ENCODE measurements around the gene TRIM24. TPM values are rescaled to one million over a fixed set of nuclear protein-coding genes. Genes with fewer than 3 reads are reported as not detected.

The TRIM24 gene
- total and polyA plus RNA-seq, 10 donors, result 5.2 to 22.3 (median 15.3) TPM

DNA sequence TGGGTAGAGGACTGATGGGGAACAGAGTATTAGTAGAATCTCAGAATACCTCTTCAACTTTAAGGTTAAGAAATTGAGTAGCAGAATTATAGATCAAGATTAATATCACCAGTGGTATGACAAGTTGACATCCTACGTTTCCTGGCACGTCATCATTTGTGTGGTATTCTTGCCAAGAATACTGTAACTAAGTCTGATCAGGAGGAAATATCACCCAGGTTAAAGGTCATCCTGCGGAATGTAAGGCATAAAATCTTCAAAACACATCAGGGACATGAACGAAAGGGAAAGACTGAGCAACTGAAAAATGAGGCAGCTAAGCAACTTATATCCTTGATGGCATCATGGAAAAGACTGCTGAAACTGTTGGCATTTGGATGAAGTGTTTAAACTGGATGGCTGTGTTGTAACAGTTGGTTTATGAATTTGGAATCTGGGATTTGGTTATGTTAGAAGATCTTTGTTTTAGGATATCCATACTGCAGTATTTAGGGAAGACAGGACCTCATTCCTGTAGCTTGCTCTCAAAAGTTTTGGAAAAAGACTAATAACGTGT, 86.1 kb downstream of the TRIM24 start:
- H3K4me1 ChIP-seq, result no peaks in the 10 kb centered on the region
- peaks cover 0 to 100% (median 22%) of the 10 kb centered on the region in 6 donors for H3K36me3 ChIP-seq
- no peak for TF ChIP-seq POLR2AphosphoS5 (IDR thresholded peaks at IDR 0.05)
- no peak for TF ChIP-seq POLR2A (IDR thresholded peaks at IDR 0.05)
- TF ChIP-seq, protein P1, sequence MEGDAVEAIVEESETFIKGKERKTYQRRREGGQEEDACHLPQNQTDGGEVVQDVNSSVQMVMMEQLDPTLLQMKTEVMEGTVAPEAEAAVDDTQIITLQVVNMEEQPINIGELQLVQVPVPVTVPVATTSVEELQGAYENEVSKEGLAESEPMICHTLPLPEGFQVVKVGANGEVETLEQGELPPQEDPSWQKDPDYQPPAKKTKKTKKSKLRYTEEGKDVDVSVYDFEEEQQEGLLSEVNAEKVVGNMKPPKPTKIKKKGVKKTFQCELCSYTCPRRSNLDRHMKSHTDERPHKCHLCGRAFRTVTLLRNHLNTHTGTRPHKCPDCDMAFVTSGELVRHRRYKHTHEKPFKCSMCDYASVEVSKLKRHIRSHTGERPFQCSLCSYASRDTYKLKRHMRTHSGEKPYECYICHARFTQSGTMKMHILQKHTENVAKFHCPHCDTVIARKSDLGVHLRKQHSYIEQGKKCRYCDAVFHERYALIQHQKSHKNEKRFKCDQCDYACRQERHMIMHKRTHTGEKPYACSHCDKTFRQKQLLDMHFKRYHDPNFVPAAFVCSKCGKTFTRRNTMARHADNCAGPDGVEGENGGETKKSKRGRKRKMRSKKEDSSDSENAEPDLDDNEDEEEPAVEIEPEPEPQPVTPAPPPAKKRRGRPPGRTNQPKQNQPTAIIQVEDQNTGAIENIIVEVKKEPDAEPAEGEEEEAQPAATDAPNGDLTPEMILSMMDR (IDR thresholded peaks at IDR 0.05 in 8 of 11, conservative IDR thresholded peaks at IDR 0.05 in 3 of 11), result no peak
- H3K4me3 ChIP-seq, result no peak overlapping the region
- intact Hi-C loops (cut with DNase I; ENCODE audit: low total_unique reads), result no loop called here
- no peak for DNase-seq
- no peaks in the 10 kb centered on the region for H3K27me3 ChIP-seq (replicated peaks in 1 of 7)
- WGBS, 5 donors, result 72 to 88% (median 82%) methylated on average over 5 of the region's 5 CpGs
- no peak overlapping the region for H3K27ac ChIP-seq
- peaks cover 0 to 9% (median 0%) of the 10 kb centered on the region in 8 donors for H3K9me3 ChIP-seq

GRCh38 chr7:138546829-138547228, 86.8 kb downstream of the TRIM24 start:
- intact Hi-C loops (cut with DNase I; ENCODE audit: low total_unique reads), result no loop called here
- Histone ChIP-seq H3K27me3 (replicated peaks in 1 of 7) (no peaks in the 10 kb centered on the region), H3K4me1 (no peaks in the 10 kb centered on the region), H3K36me3 (peaks cover 0 to 100% (median 28%) of the 10 kb centered on the region in 6 donors), H3K27ac (no peak overlapping the region), H3K4me3 (no peak overlapping the region), H3K9me3 (peaks cover 0 to 15% (median 0%) of the 10 kb centered on the region in 8 donors)
- TF ChIP-seq, protein P1 (IDR thresholded peaks at IDR 0.05 in 8 of 11, conservative IDR thresholded peaks at IDR 0.05 in 3 of 11), result no peak
- no peak for TF ChIP-seq POLR2A (IDR thresholded peaks at IDR 0.05)
- TF ChIP-seq POLR2AphosphoS5 (IDR thresholded peaks at IDR 0.05), result no peak
- WGBS, 5 donors, result 94 to 100% (median 96%) methylated on average over 2 of the region's 2 CpGs
- DNase-seq, result no peak

GRCh38 chr7:138549082-138549481, 89.0 kb downstream of the TRIM24 start:
- H3K27me3 ChIP-seq (replicated peaks in 1 of 7), result no peaks in the 10 kb centered on the region
- H3K4me1 ChIP-seq, result no peaks in the 10 kb centered on the region
- no peak overlapping the region for H3K4me3 ChIP-seq
- H3K27ac ChIP-seq, result no peak overlapping the region
- intact Hi-C loops (cut with DNase I; ENCODE audit: low total_unique reads), result no loop called here
- TF ChIP-seq POLR2AphosphoS5 (IDR thresholded peaks at IDR 0.05), result no peak
- no peak for TF ChIP-seq POLR2A (IDR thresholded peaks at IDR 0.05)
- TF ChIP-seq, protein P1 (IDR thresholded peaks at IDR 0.05 in 8 of 11, conservative IDR thresholded peaks at IDR 0.05 in 3 of 11), result no peak
- H3K36me3 ChIP-seq, result peaks cover 9 to 100% (median 51%) of the 10 kb centered on the region in 6 donors
- peaks cover 0 to 37% (median 10%) of the 10 kb centered on the region in 8 donors for H3K9me3 ChIP-seq
- 82 to 100% (median 91%) methylated on average over 1 of the region's 1 CpG for WGBS, 5 donors
- DNase-seq, result no peak

- H3K27ac ChIP-seq, result no peak overlapping the region
- no peaks in the 10 kb centered on the region for H3K27me3 ChIP-seq (replicated peaks in 1 of 7)
- WGBS, 5 donors, result 94 to 99% (median 96%) methylated on average over 3 of the region's 3 CpGs
- intact Hi-C loops (cut with DNase I; ENCODE audit: low total_unique reads), result no loop called here
- DNase-seq, result no peak
- H3K4me3 ChIP-seq, result no peak overlapping the region
- H3K9me3 ChIP-seq, result peaks cover 0 to 50% (median 22%) of the 10 kb centered on the region in 8 donors
- no peaks in the 10 kb centered on the region for H3K4me1 ChIP-seq
- TF ChIP-seq POLR2AphosphoS5 (IDR thresholded peaks at IDR 0.05), result no peak
- TF ChIP-seq, protein P1 (IDR thresholded peaks at IDR 0.05 in 8 of 11, conservative IDR thresholded peaks at IDR 0.05 in 3 of 11), result no peak
- no peak for TF ChIP-seq POLR2A (IDR thresholded peaks at IDR 0.05)
- H3K36me3 ChIP-seq, result peaks cover 17 to 100% (median 61%) of the 10 kb centered on the region in 6 donors
Measured at GRCh38 chr7:138550337-138550736, 90.3 kb downstream of the TRIM24 start.

All from spleen (tissue), 11 donors.